Activated CD4-positive, alpha-beta T cell treated with anti-CD3 and anti-CD28 coated beads, Interleukin-2, amount 50 U/mL, for 16 hours (primary cell): ENCODE results near the gene MRPL43.

ENCODE experiments used
- DNase-seq: peaks from one replicate; pipeline ENCODE4 v3.0.0-alpha.2; 2020

The MRPL43 gene

GRCh38 chr10:100960251-100960650 is 27.0 kb downstream of the MRPL43 start:
- no peak for DNase-seq

GRCh38 chr10:100948916-100949315 is 38.4 kb downstream of the MRPL43 start:
- no peak for DNase-seq

DNA sequence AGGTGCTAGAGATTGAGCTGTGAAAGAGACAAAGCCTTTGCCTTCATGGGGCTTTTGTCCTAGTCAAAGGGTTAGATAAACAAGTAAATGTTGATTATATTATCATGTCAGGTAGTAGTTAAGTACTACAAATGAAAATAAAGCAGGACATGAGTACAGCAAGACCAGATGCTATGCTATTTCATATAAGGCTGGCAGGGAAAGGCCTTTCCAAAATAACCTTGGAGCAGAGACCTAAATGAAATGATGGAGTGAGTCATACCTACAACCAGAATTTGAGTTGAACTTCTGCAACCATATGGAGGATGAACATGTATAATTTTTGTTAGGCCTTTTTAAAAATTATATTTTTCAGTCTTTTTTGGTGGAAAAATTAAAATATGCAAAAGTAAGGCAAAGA is 41.5 kb downstream of the MRPL43 start:
- DNase-seq: no peak

GRCh38 chr10:100943508-100943907 is 43.8 kb downstream of the MRPL43 start:
- no peak for DNase-seq

DNA sequence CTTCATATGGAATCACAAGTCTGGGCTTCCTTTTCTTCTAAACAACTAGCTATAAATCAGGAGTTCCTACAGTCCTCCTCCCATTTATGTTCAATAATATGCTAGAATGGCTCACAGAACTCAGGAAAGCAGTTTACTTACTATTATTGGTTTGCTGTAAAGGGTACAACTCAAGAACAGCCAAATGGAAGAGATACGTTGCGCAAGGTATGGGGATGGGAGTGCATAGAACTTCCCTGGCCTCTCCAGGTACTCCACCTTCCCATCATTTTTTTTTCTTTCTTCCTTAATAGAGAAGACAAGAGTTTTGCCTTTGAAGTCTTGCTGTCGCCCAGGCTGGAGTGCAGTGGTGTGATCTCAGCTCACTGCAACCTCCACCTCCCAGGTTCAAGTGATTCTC is 45.1 kb downstream of the MRPL43 start:
- no peak for DNase-seq

DNA sequence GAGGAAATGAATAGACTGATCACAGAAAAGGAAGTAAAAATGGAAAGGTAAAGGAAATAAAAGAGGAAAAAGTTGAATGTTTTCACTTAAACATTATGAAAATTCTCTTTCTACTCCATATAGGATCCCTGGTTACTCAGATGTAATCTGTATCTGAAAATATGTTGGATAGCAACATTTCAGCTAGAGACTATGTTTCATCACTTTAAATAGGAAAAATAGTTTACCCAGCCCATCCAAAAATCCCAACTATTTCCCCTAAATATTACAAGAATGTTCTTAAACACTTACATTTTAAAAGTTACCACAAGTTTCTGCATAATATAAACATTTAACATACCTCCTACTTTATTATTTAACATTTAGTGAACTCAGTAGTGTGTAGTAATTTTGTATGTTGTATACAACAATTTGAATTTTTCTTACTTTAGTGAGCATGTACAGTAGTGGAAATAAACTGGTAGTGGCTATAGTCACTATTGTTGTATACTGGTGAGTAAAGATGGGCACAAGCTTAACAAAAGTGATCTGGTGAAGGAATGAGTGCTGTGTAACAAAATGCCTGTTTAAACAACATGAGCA is 47.4 kb downstream of the MRPL43 start:
- DNase-seq: no peak
